Forelimb muscle (tissue), 1 donor: ENCODE measurements around the gene APOH. TPM values are rescaled to one million over a fixed set of nuclear protein-coding genes. Genes with fewer than 3 reads are reported as not detected.

Experiments used
- DNase-seq: peaks from one replicate; pipeline ENCODE4 v3.0.0-alpha.2; 2013; ENCODE audit warnings: low read depth
- polyA plus RNA-seq: library from polyadenylated mRNA; unstranded; fragments of 120-200 nt; gene quantifications from one replicate; pipeline ENCODE4 v1.2.1, GENCODE V29; 2013; ENCODE audit not compliant: insufficient read length

APOH gene
- polyA plus RNA-seq, 1 donor = not detected

GRCh38 chr17:66192378-66192687 lies 36.9 kb downstream of the APOH start:
- DNase-seq = no peak

- no peak for DNase-seq
These were observed 37.4 kb downstream of the APOH start, which contains the start of gene CEP112 for GRCh38 chr17:66191593-66192377. TSS of gene CEP112 (minus strand) at chr17:66192133.

- no peak for DNase-seq
These were observed 38.2 kb downstream of the APOH start for GRCh38 chr17:66190738-66191592.

- no peak for DNase-seq
These were observed 41.5 kb downstream of the APOH start for GRCh38 chr17:66187718-66188117.

- no peak for DNase-seq
These were observed 43.4 kb downstream of the APOH start for GRCh38 chr17:66185862-66186261.

- DNase-seq = no peak
These were observed 44.8 kb downstream of the APOH start for GRCh38 chr17:66184392-66184791.

GRCh38 chr17:66183529-66183928 lies 45.7 kb downstream of the APOH start:
- DNase-seq = no peak

- no peak for DNase-seq
These were observed 50.6 kb downstream of the APOH start for GRCh38 chr17:66178642-66179041.

- no peak for DNase-seq
These were observed 52.2 kb downstream of the APOH start for GRCh38 chr17:66177048-66177447.

- DNase-seq = no peak
These were observed 53.3 kb downstream of the APOH start for GRCh38 chr17:66175892-66176291.

- no peak for DNase-seq
These were observed 56.5 kb downstream of the APOH start for GRCh38 chr17:66172691-66173223.

- DNase-seq = no peak
These were observed 57.1 kb downstream of the APOH start for GRCh38 chr17:66172144-66172543.

- no peak for DNase-seq
These were observed 57.5 kb downstream of the APOH start for GRCh38 chr17:66171692-66172091.

GRCh38 chr17:66171172-66171571 lies 58.0 kb downstream of the APOH start:
- DNase-seq = no peak

GRCh38 chr17:66169839-66170238 lies 59.4 kb downstream of the APOH start:
- no peak for DNase-seq

GRCh38 chr17:66167189-66167815 lies 61.9 kb downstream of the APOH start:
- no peak for DNase-seq

- peak; percentile 29 for DNase-seq
These were observed 63.6 kb downstream of the APOH start for GRCh38 chr17:66165537-66166123.

Other genes starting within 250 kb of the APOH start
- gene CEP112, start 37.3 kb downstream of the APOH start, polyA plus RNA-seq = 16.9 TPM
- 2.4 TPM for gene PRKCA, start 73.2 kb upstream of the APOH start, polyA plus RNA-seq